HCT116 (cell line): Measurements from ENCODE around the gene RASSF6. TPM values are rescaled to one million over a fixed set of nuclear protein-coding genes. Genes with fewer than 3 reads are reported as not detected.

ENCODE experiments used
- ATAC-seq: fragments of 200-7000 bp; cut with Tn5 transposase; 2 replicates; pipeline ENCODE4 v1.9.1; 2020; ENCODE audit warnings: mild to moderate bottlenecking, moderate library complexity
- BruUV-seq: library from RNA; stranded (reverse); fragments of 400-500 nt; replicated peaks from 2 replicates; lab custom pipeline; 2021; lab: Mats Ljungman, UMichigan
- CTCF ChIA-PET: fragments of 300-600 bp; sonication (Branson Sonifier 250); formaldehyde crosslinking; loops from one replicate; lab custom pipeline; 2021; ENCODE audit warnings: antibody characterized with exemption; lab: Charles Lee
- POLR2A ChIA-PET: fragments of 300-600, 350-600 bp; sonication (Branson Sonifier 250); formaldehyde crosslinking; loops from one replicate; lab custom pipeline; 2021; ENCODE audit warnings: antibody characterized with exemption; lab: Charles Lee
- RAD21 ChIA-PET, 2 experiments: fragments of 300-600 bp; sonication (Branson Sonifier 250); formaldehyde crosslinking; loops; one replicate each; lab custom pipeline; 2023; ENCODE audit warnings: low total read pairs in 2 of 2; ENCODE audit not compliant: uncharacterized antibody in 2 of 2, unreplicated experiment in 2 of 2, low non-redundant PET in 1 of 2; lab: Charles Lee
- DNase-seq: peaks from one replicate; pipeline ENCODE4 v3.0.0-alpha.2; 2010; ENCODE audit warnings: low read depth, low spot score
- H2AFZ ChIP-seq: fragments of 200-600 bp; shearing (Covaris generic), sonication (generic); 2 replicates; pipeline ENCODE4 v1.6.1; 2017; ENCODE audit warnings: low read depth, mixed run types, mixed read lengths, antibody characterized with exemption, low read length; ENCODE audit not compliant: poor library complexity, severe bottlenecking
- H3K27ac ChIP-seq: 2 replicates; pipeline ENCODE4 v1.5.1; 2012; ENCODE audit warnings: low read depth, low read length
- H3K27me3 ChIP-seq: fragments of 200-600 bp; sonication (generic); 2 replicates; pipeline ENCODE4 v1.6.1; 2016; ENCODE audit warnings: mixed run types, low read length, mixed read lengths; ENCODE audit not compliant: insufficient read depth
- H3K36me3 ChIP-seq, 2 experiments: fragments of 200-500 bp in 1 of 2; fragments of 200-600 bp in 1 of 2; sonication (Bioruptor generic) in 1 of 2; sonication (generic) in 1 of 2; 2 replicates each; pipeline versions ENCODE4 v1.5.1 to v1.6.1; 2014 to 2016; ENCODE audit warnings: low read length in 2 of 2, inconsistent platforms in 1 of 2, mixed read lengths in 1 of 2, mixed run types in 1 of 2; ENCODE audit not compliant: insufficient read depth in 2 of 2, control insufficient read depth in 1 of 2
- H3K4me1 ChIP-seq, 2 experiments: fragments of 200-600 bp in 1 of 2; sonication (generic) in 1 of 2; 2 replicates each; pipeline versions ENCODE4 v1.5.1 to v1.6.1; 2012 to 2017; ENCODE audit warnings: low read length in 2 of 2, inconsistent platforms in 1 of 2, mild to moderate bottlenecking in 1 of 2, mixed read lengths in 1 of 2, mixed run types in 1 of 2, moderate library complexity in 1 of 2; ENCODE audit not compliant: insufficient read depth in 2 of 2, control insufficient read depth in 1 of 2
- H3K4me2 ChIP-seq: fragments of 200-600 bp; sonication (generic); 2 replicates; pipeline ENCODE4 v1.6.1; 2017; ENCODE audit warnings: mixed run types, low read length, mixed read lengths
- H3K4me3 ChIP-seq, 2 experiments: fragments of 200-600 bp in 1 of 2; sonication (generic) in 1 of 2; replicated peaks in 1 of 2; 2 replicates each; pipeline ENCODE4 v1.5.1; 2011 to 2016; ENCODE audit warnings: low read length in 2 of 2, control low read depth in 1 of 2, low read depth in 1 of 2, mild to moderate bottlenecking in 1 of 2, mixed read lengths in 1 of 2, mixed run types in 1 of 2
- H3K79me2 ChIP-seq: fragments of 200-600 bp; sonication (generic); 2 replicates; pipeline ENCODE4 v1.6.1; 2017; ENCODE audit warnings: mild to moderate bottlenecking, mixed run types, low read length, moderate library complexity, mixed read lengths; ENCODE audit not compliant: insufficient read depth
- H3K9ac ChIP-seq: fragments of 200-600 bp; sonication (generic); 2 replicates; pipeline ENCODE4 v1.6.1; 2016; ENCODE audit warnings: low read length, mixed read lengths
- H3K9me2 ChIP-seq: fragments of 200-600 bp; sonication (generic), shearing (Covaris generic); 2 replicates; pipeline ENCODE4 v1.6.1; 2017; ENCODE audit warnings: mixed run types, mild to moderate bottlenecking, moderate library complexity; ENCODE audit not compliant: insufficient read depth
- H3K9me3 ChIP-seq, 2 experiments: fragments of 200-500 bp in 1 of 2; fragments of 200-600 bp in 1 of 2; sonication (Bioruptor generic) in 1 of 2; sonication (generic) in 1 of 2; 2 replicates each; pipeline ENCODE4 v1.6.1; 2014 to 2017; ENCODE audit warnings: low read length in 2 of 2, mixed read lengths in 2 of 2, inconsistent platforms in 1 of 2, low read depth in 1 of 2, mild to moderate bottlenecking in 1 of 2, mixed run types in 1 of 2, moderate library complexity in 1 of 2; ENCODE audit not compliant: control insufficient read depth in 1 of 2, insufficient read depth in 1 of 2
- H4K20me1 ChIP-seq: fragments of 200-600 bp; sonication (generic), shearing (Covaris generic); 2 replicates; pipeline ENCODE4 v1.6.1; 2017; ENCODE audit warnings: mixed run types, mild to moderate bottlenecking, moderate library complexity; ENCODE audit not compliant: insufficient read depth
- ATF3 ChIP-seq: IDR thresholded peaks from 2 replicates; pipeline ENCODE4 v1.6.1; 2012
- CTCF ChIP-seq, 3 experiments: fragments of 200-600 bp in 1 of 3; sonication (generic) in 1 of 3; IDR thresholded peaks in 2 of 3; conservative IDR thresholded peaks in 1 of 3; 2 replicates each; pipeline ENCODE4 v1.5.1; 2012 to 2017; ENCODE audit warnings: low read depth in 2 of 3, low read length in 2 of 3, antibody characterized with exemption in 1 of 3, borderline replicate concordance in 1 of 3, control low read depth in 1 of 3, mild to moderate bottlenecking in 1 of 3, mixed read lengths in 1 of 3, mixed run types in 1 of 3, moderate library complexity in 1 of 3; ENCODE audit not compliant: insufficient read depth in 1 of 3
- ELF1 ChIP-seq: IDR thresholded peaks from 2 replicates; pipeline ENCODE4 v1.6.1; 2012; ENCODE audit warnings: low read depth, borderline replicate concordance
- EZH2 ChIP-seq: fragments of 200-600 bp; sonication (generic); IDR thresholded peaks from 2 replicates; pipeline ENCODE4 v1.6.1; 2017; ENCODE audit warnings: antibody characterized with exemption, mixed run types
- EZH2phosphoT487 ChIP-seq: fragments of 200-600 bp; IDR thresholded peaks from 2 replicates; pipeline ENCODE4 v1.6.1; 2018; ENCODE audit warnings: antibody characterized with exemption, borderline replicate concordance
- MAX ChIP-seq: IDR thresholded peaks from 2 replicates; pipeline ENCODE4 v1.6.1; 2012
- REST ChIP-seq: IDR thresholded peaks from 2 replicates; pipeline ENCODE4 v1.6.1; 2012; ENCODE audit warnings: low read depth
- intact Hi-C: fragments of 100-400 bp; cut with micrococcal nuclease; formaldehyde crosslinking; loops from 2 replicates; pipeline ENCODE4 v1.10.0; 2022
- total RNA-seq: library from RNA; stranded (reverse); gene quantifications from one replicate; pipeline ENCODE4 v1.2.1, GENCODE V29; 2021; ENCODE audit not compliant: unreplicated experiment

The RASSF6 gene
- total RNA-seq, 1 experiment from 2014 or later: 1.1 TPM

GRCh38 chr4:73589261-73589847 is 30.9 kb downstream of the RASSF6 start:
- Histone ChIP-seq H3K4me1 (no peaks in the 10 kb centered on the region), H3K9ac (no peak overlapping the region), H3K4me3 (no peak overlapping the region), H3K79me2 (no peaks in the 10 kb centered on the region), H3K36me3 (no peaks in the 10 kb centered on the region), H4K20me1 (no peaks in the 10 kb centered on the region), H2AFZ (no peak overlapping the region), H3K27me3 (no peaks in the 10 kb centered on the region), H3K27ac (no peak overlapping the region), H3K9me3 (no peaks in the 10 kb centered on the region), H3K9me2 (no peaks in the 10 kb centered on the region), H3K4me2 (no peak overlapping the region)
- no TSS peak for BruUV-seq
- RAD21 ChIA-PET: no interaction called here
- intact Hi-C loops: no loop called here
- TF ChIP-seq MAX (no peak), CTCF (IDR thresholded peaks at IDR 0.05 in 2 of 3, conservative IDR thresholded peaks at IDR 0.05 in 1 of 3; ENCODE audit: borderline replicate concordance in 1 of 3, insufficient read depth in 1 of 3, low read depth in 2 of 3, low read length in 2 of 3) (no peak)
- DNase-seq (no peak), ATAC-seq (no peak)
- CTCF ChIA-PET: interaction anchor here (1.2 kb wide), 1 partner anchor 65 kb away, joined by 3 read pairs; no protein-coding TSS in a partner anchor
- POLR2A ChIA-PET: no interaction called here

GRCh38 chr4:73588613-73589012 is 31.6 kb downstream of the RASSF6 start:
- H3K9ac ChIP-seq: no peak overlapping the region
- TF ChIP-seq REST (no peak), ATF3 (no peak), ELF1 (no peak), EZH2phosphoT487 (no peak), EZH2 (no peak)
- TF ChIP-seq, all 23 proteins: peak for 0
- H3K79me2 ChIP-seq: no peaks in the 10 kb centered on the region
- H3K36me3 ChIP-seq: no peaks in the 10 kb centered on the region
- POLR2A ChIA-PET: no interaction called here
- H3K9me2 ChIP-seq: no peaks in the 10 kb centered on the region
- H4K20me1 ChIP-seq: no peaks in the 10 kb centered on the region
- no peak overlapping the region for H3K4me3 ChIP-seq
- H3K27me3 ChIP-seq: no peaks in the 10 kb centered on the region
- CTCF ChIA-PET: no interaction called here
- no TSS peak for BruUV-seq
- intact Hi-C loops: no loop called here
- RAD21 ChIA-PET: no interaction called here
- H3K27ac ChIP-seq: no peak overlapping the region
- H3K9me3 ChIP-seq: no peaks in the 10 kb centered on the region
- DNase-seq (no peak), ATAC-seq (no peak)
- no peak overlapping the region for H3K4me2 ChIP-seq
- no peak overlapping the region for H2AFZ ChIP-seq
- no peaks in the 10 kb centered on the region for H3K4me1 ChIP-seq
